ENCODE results near the gene TJP3.

DNA sequence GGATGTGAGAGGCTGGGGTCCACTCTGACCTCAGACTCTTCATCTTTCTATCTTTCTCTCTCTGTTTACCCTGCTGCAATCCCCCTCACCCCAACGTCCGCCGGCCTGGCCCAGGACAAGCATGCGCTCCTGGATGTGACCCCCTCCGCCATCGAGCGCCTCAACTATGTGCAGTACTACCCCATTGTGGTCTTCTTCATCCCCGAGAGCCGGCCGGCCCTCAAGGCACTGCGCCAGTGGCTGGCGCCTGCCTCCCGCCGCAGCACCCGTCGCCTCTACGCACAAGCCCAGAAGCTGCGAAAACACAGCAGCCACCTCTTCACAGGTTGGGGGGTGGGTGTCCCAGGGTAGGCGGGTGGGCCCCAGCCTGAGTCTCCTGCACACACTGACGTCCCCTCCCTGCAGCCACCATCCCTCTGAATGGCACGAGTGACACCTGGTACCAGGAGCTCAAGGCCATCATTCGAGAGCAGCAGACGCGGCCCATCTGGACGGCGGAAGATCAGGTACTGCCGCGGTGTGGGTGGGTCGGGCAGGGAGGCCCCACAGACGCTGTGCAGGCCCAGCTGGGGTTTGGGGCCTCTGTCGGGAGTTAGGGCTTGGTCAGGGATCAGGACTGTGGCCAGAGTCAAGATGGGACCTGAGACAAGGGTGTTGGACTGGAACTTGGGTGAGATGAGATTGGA lies 38.3 kb downstream of the TJP3 start:
- TF ChIP-seq POLR2A (IDR thresholded peaks at IDR 0.05; ENCODE audit: low read length) (no peak), GATA1 (IDR thresholded peaks at IDR 0.05; ENCODE audit: low read depth, low read length) (no peak)

All from erythroblast (primary cell).